ENCODE data around the gene NOTCH3. TPM values are rescaled to one million over a fixed set of nuclear protein-coding genes. Genes with fewer than 3 reads are reported as not detected.

The NOTCH3 gene
- polyA plus RNA-seq, 1 donor: 131 TPM

GRCh38 chr19:15196360-15197005 lies 4.3 kb downstream of the NOTCH3 start:
- DNase-seq (ENCODE audit: low read depth): no peak

GRCh38 chr19:15195371-15196334 lies 5.1 kb downstream of the NOTCH3 start:
- DNase-seq (ENCODE audit: low read depth): no peak

GRCh38 chr19:15194938-15195337 lies 5.9 kb downstream of the NOTCH3 start:
- no peak for DNase-seq (ENCODE audit: low read depth)

- DNase-seq (ENCODE audit: low read depth): no peak
Observed at GRCh38 chr19:15191982-15192381, 8.8 kb downstream of the NOTCH3 start.

GRCh38 chr19:15191514-15191913 lies 9.3 kb downstream of the NOTCH3 start:
- no peak for DNase-seq (ENCODE audit: low read depth)

GRCh38 chr19:15188851-15189250 lies 11.9 kb downstream of the NOTCH3 start:
- DNase-seq (ENCODE audit: low read depth): no peak

GRCh38 chr19:15187026-15188007 lies 13.5 kb downstream of the NOTCH3 start:
- DNase-seq (ENCODE audit: low read depth): no peak

- DNase-seq (ENCODE audit: low read depth): no peak
Observed at GRCh38 chr19:15185188-15185587, 15.6 kb downstream of the NOTCH3 start.

GRCh38 chr19:15184776-15185175 lies 16.0 kb downstream of the NOTCH3 start:
- no peak for DNase-seq (ENCODE audit: low read depth)

- no peak for DNase-seq (ENCODE audit: low read depth)
Observed at GRCh38 chr19:15181394-15181793, 19.4 kb downstream of the NOTCH3 start.

GRCh38 chr19:15180451-15181390 lies 20.1 kb downstream of the NOTCH3 start:
- DNase-seq (ENCODE audit: low read depth): no peak

GRCh38 chr19:15178629-15179308 lies 22.0 kb downstream of the NOTCH3 start:
- DNase-seq (ENCODE audit: low read depth): no peak

GRCh38 chr19:15177269-15178116 lies 23.3 kb downstream of the NOTCH3 start:
- DNase-seq (ENCODE audit: low read depth): peak; percentile 35

GRCh38 chr19:15175609-15176008 lies 25.2 kb downstream of the NOTCH3 start:
- DNase-seq (ENCODE audit: low read depth): no peak

GRCh38 chr19:15173746-15174404 lies 26.9 kb downstream of the NOTCH3 start:
- DNase-seq (ENCODE audit: low read depth): no peak

- DNase-seq (ENCODE audit: low read depth): no peak
Observed at GRCh38 chr19:15170345-15170744, 30.4 kb downstream of the NOTCH3 start.

- no peak for DNase-seq (ENCODE audit: low read depth)
Observed at GRCh38 chr19:15169541-15170285, 31.1 kb downstream of the NOTCH3 start.

- DNase-seq (ENCODE audit: low read depth): no peak
Observed at GRCh38 chr19:15166700-15167099, 34.1 kb downstream of the NOTCH3 start.

All from forelimb muscle (tissue), 1 donor.